8988T (cell line): ENCODE results near the gene NOL4.

ENCODE experiments used
- DNase-seq: peaks from one replicate; pipeline ENCODE4 v3.0.0; 2011

Gene NOL4

GRCh38 chr18:34189656-34190435 lies 34.9 kb downstream of the NOL4 start:
- DNase-seq, result no peak
